BE2C (cell line): Measurements from ENCODE around the gene INO80B.

Experiments
- DNase-seq: peaks from one replicate; pipeline ENCODE4 v3.0.0-alpha.2; 2020
- H3K27me3 ChIP-seq: fragments of 250-450 bp; sonication (Bioruptor Pico); 2 replicates; pipeline ENCODE4 v1.5.1; 2020; ENCODE audit warnings: mild to moderate bottlenecking
- H3K36me3 ChIP-seq: fragments of 250-450 bp; sonication (Bioruptor Pico); 2 replicates; pipeline ENCODE4 v1.5.1; 2020; ENCODE audit warnings: mild to moderate bottlenecking
- H3K4me1 ChIP-seq: fragments of 250-450 bp; sonication (Bioruptor Pico); 2 replicates; pipeline ENCODE4 v1.5.1; 2020
- H3K4me3 ChIP-seq: 2 replicates; pipeline ENCODE4 v1.5.1; 2011; ENCODE audit warnings: low read depth, low read length
- H3K9me3 ChIP-seq: fragments of 250-450 bp; sonication (Bioruptor Pico); 2 replicates; pipeline ENCODE4 v1.5.1; 2020
- TF ChIP-seq, protein P1 (sequence below): IDR thresholded peaks from 2 replicates; pipeline ENCODE4 v1.5.1; 2012; ENCODE audit warnings: mild to moderate bottlenecking, low read depth, low read length

INO80B gene

DNA sequence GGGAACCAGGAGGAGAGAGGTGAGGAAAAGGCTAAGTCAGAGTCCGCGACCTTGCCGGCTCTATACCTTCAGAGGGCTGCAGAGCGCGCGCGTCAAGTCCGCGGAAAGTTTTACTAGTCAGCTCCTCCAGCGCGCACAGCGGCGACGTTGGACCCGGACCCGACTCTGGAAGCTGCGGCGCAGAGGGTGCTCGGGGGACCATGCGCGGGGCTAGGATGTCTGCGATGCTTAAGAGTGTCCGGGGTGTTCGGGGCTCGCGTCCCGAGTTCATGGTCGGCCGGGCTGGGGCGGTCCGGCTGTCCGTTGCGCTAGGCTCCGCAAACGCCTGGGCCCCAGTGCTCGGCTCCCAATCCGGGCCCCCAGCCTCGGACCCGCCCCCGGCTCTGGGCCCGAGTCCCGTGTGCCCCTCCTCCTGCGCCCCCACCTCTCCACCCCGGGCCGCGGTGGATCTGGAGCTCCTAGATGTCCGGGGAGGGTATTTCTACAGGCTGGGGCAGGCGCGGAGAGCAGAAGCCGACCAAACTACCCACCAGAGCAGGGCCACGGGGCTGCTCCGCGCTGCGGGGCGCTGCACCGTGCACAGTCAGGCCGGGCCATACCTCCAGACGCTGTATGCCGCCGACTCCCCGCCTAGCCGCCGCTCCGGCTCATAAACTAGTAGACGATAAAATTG, 44.5 kb downstream of the INO80B start, which contains the start of gene LBX2:
TSS of gene LBX2 (minus strand) at position 337 of the 673 bp plus-strand sequence. CDS start at position 271, 66 bp downstream.
- peaks cover 5% of the 10 kb centered on the region; the same call in 1 of the 2 replicates for H3K4me1 ChIP-seq
- no peaks in the 10 kb centered on the region for H3K27me3 ChIP-seq
- H3K36me3 ChIP-seq = peaks cover 4% of the 10 kb centered on the region
- TF ChIP-seq, protein P1, sequence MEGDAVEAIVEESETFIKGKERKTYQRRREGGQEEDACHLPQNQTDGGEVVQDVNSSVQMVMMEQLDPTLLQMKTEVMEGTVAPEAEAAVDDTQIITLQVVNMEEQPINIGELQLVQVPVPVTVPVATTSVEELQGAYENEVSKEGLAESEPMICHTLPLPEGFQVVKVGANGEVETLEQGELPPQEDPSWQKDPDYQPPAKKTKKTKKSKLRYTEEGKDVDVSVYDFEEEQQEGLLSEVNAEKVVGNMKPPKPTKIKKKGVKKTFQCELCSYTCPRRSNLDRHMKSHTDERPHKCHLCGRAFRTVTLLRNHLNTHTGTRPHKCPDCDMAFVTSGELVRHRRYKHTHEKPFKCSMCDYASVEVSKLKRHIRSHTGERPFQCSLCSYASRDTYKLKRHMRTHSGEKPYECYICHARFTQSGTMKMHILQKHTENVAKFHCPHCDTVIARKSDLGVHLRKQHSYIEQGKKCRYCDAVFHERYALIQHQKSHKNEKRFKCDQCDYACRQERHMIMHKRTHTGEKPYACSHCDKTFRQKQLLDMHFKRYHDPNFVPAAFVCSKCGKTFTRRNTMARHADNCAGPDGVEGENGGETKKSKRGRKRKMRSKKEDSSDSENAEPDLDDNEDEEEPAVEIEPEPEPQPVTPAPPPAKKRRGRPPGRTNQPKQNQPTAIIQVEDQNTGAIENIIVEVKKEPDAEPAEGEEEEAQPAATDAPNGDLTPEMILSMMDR = no peak
- H3K9me3 ChIP-seq = no peaks in the 10 kb centered on the region
- no peak for DNase-seq
- H3K4me3 ChIP-seq = peak within 1 kb of the TSS; percentile 61

DNA sequence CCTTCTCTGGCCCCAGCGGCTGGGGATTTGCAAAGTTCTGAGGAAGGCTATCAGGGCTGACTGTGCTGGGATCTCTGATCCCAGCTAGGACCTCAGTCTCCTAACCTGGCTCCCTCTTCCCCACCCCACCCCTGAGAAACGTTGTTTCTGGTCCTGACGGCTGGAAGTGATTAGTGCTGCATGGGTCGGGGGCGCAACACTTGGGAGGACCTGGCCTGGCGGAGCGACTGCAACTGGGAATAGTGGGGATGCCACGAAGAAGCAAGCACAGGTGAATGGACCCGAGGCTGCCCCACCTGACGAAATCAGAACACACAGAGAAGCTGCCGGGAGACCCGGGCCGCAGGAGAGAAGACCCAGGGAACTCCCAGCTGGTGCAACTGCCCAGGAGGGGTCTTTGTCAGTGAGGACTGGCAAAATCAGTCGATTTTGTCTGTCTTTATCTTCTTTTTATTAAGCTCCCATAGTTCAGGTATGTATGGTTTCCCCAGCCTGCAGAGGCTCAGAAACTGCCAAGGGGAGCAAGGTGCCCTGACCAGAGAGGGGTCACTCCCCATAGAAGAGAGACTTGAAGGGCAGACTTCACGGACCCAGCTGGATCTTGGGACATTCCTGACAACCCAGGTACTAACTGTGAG, 45.2 kb downstream of the INO80B start:
- Histone ChIP-seq H3K4me1 (peaks cover 5% of the 10 kb centered on the region; the same call in 1 of the 2 replicates), H3K27me3 (no peaks in the 10 kb centered on the region), H3K36me3 (peaks cover 9% of the 10 kb centered on the region), H3K9me3 (no peaks in the 10 kb centered on the region), H3K4me3 (peak overlapping the region; percentile 61)
- no peak for DNase-seq
- TF ChIP-seq, protein P1 = no peak

DNA sequence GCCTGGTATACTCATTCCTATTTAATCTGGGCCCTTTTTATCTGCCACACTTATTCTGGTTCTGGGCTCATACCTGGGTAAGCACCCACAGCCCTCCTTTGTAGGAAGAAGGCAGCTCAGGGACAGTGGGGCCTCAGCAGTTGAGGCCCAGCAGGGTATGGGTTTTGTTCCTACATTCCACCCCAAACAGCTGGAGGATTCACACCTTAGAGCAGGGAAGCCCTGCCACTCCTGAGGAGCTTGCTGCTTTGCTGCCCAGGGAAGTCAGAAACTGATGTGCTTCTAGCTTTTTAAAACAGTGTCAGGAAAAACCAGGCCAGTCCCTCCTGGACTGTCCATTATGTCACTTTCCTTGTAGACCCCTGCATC, 45.7 kb downstream of the INO80B start:
- Histone ChIP-seq H3K4me1 (peaks cover 5% of the 10 kb centered on the region; the same call in 1 of the 2 replicates), H3K9me3 (no peaks in the 10 kb centered on the region), H3K27me3 (no peaks in the 10 kb centered on the region), H3K36me3 (peaks cover 14% of the 10 kb centered on the region), H3K4me3 (no peak overlapping the region)
- TF ChIP-seq, protein P1 = no peak
- DNase-seq = no peak

DNA sequence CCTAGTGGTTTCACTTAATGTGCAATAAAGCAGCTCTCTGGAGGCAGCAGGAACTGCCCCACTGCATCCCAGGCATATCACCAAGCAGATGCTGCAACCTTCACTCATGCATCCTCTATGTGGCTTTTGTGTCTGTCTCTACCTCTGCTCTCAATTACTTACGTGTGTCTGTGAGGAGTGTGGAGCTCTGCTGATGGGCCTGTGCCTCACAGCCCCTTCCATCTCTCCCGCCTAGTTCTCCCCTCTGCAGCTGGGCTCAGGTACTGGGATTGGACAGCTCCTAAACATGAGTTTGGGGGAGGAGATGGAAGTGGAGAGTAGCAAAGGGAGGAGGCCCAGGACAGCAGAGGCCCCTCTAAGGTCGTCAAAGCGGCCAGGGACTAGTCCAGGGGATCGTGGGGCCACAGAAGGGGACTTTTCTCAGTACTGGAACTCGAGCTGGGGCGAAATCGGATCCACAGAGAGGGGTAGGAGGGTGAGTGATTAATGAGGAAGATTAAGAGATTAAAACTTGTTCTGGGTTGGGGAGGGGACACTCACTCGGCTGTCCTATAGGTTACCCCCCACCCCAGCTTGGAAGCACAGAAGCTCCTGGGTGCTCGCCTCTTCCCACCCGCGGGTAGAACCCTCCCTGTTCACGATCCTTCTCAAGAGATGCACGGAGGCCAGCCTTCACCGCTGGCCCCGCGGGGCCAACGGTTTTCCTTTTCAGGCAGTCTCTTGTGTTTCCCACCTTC, 46.6 kb downstream of the INO80B start:
- no peak for DNase-seq
- H3K27me3 ChIP-seq = no peaks in the 10 kb centered on the region
- H3K4me3 ChIP-seq = no peak overlapping the region
- H3K9me3 ChIP-seq = no peaks in the 10 kb centered on the region
- TF ChIP-seq, protein P1 = no peak
- peaks cover 5% of the 10 kb centered on the region; the same call in 1 of the 2 replicates for H3K4me1 ChIP-seq
- peaks cover 24% of the 10 kb centered on the region for H3K36me3 ChIP-seq

DNA sequence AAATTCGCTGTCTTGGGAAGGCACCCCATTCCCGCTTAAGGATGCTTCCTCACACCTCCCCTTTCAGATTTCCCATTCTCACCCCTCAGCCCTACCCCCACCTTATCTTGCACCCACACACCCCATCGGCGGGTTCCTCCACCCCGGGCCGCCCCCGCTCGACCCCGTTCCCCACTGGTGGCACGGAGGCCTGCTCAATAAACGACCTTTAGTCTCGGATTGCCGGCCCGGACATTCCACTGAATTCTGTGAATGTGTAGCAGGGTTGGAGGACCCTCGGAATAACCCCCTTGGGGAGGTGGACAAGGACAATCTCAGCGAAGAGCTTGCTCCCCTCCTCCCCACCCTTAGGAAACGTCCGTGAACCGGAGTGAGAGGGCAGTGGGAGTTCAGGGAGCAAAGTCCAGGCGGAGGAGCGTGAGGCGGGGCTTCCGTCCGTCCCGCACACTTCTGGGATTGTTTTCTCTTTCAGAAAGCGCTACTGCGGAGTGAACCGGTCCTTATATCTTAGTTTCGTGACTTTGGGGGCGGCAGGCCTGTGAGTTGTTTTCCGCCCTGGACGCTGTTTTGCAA, 47.3 kb downstream of the INO80B start:
- TF ChIP-seq, protein P1 = no peak
- H3K4me3 ChIP-seq = no peak overlapping the region
- no peak for DNase-seq
- peaks cover 26% of the 10 kb centered on the region for H3K36me3 ChIP-seq
- no peaks in the 10 kb centered on the region for H3K9me3 ChIP-seq
- peaks cover 5% of the 10 kb centered on the region; the same call in 1 of the 2 replicates for H3K4me1 ChIP-seq
- no peaks in the 10 kb centered on the region for H3K27me3 ChIP-seq
